K562 (cell line): ENCODE data around the gene TXNIP. TPM values are rescaled to one million over a fixed set of nuclear protein-coding genes. Genes with fewer than 3 reads are reported as not detected.

Source experiments
- CREB1 ChIP-seq, 2 experiments: sonication (generic) in 1 of 2; formaldehyde crosslinking in 1 of 2; IDR thresholded peaks; 2 replicates each; pipeline versions ENCODE4 v1.6.1 to v1.8.0; 2012 to 2022; ENCODE audit warnings: inconsistent platforms in 1 of 2, mild to moderate bottlenecking in 1 of 2, missing genetic modification reagents in 1 of 2, moderate library complexity in 1 of 2
- DDX20 ChIP-seq: fragments of 450-650 bp; IDR thresholded peaks from 2 replicates; pipeline ENCODE4 v1.6.1; 2016; ENCODE audit warnings: missing genetic modification characterization, low read depth, mild to moderate bottlenecking, missing compliant biosample characterization, moderate library complexity
- ETS2 ChIP-seq: IDR thresholded peaks from 2 replicates; pipeline ENCODE4 v1.6.1; 2016; ENCODE audit warnings: borderline replicate concordance, missing genetic modification characterization, mild to moderate bottlenecking, moderate library complexity, missing compliant biosample characterization; ENCODE audit not compliant: poor library complexity, severe bottlenecking
- ETV5 ChIP-seq: sonication (generic); formaldehyde crosslinking; IDR thresholded peaks from 2 replicates; pipeline ENCODE4 v1.4.0; 2020; ENCODE audit warnings: low read depth, mild to moderate bottlenecking, missing genetic modification reagents
- HMG20A ChIP-seq: fragments of 450-650 bp; formaldehyde crosslinking; conservative IDR thresholded peaks from 2 replicates; pipeline ENCODE4 v1.4.0; 2020; ENCODE audit warnings: mild to moderate bottlenecking, mixed read lengths
- KDM1A ChIP-seq, 2 experiments: fragments of 450-650 bp; IDR thresholded peaks; 2 replicates each; pipeline ENCODE4 v1.6.1; 2016; ENCODE audit warnings: mild to moderate bottlenecking in 2 of 2
- MCM2 ChIP-seq: fragments of 450-650 bp; IDR thresholded peaks from 2 replicates; pipeline ENCODE4 v1.6.1; 2017; ENCODE audit warnings: low read depth, mild to moderate bottlenecking
- MYBL2 ChIP-seq, 2 experiments: fragments of 450-650 bp in 1 of 2; sonication (generic) in 1 of 2; formaldehyde crosslinking in 1 of 2; IDR thresholded peaks; 2 replicates each; pipeline versions ENCODE4 v1.6.1 to v1.8.1; 2017 to 2022; ENCODE audit warnings: borderline replicate concordance in 1 of 2, inconsistent platforms in 1 of 2, low read depth in 1 of 2, mild to moderate bottlenecking in 1 of 2, missing genetic modification reagents in 1 of 2, moderate library complexity in 1 of 2
- PML ChIP-seq: IDR thresholded peaks from 2 replicates; pipeline ENCODE4 v1.6.1; 2012; ENCODE audit warnings: low read length, inconsistent platforms
- POLR2A ChIP-seq: fragments of 450-650 bp; conservative IDR thresholded peaks from 2 replicates; pipeline ENCODE4 v1.6.1; 2016
- SIN3A ChIP-seq, 2 experiments: fragments of 150-350 bp in 1 of 2; IDR thresholded peaks; 2 replicates each; pipeline ENCODE4 v1.6.1; 2011 to 2016; ENCODE audit warnings: borderline replicate concordance in 2 of 2, low read depth in 2 of 2, low read length in 2 of 2, mild to moderate bottlenecking in 2 of 2, moderate library complexity in 2 of 2; ENCODE audit not compliant: control insufficient read depth in 1 of 2
- SRSF3 ChIP-seq: fragments of 200-400 bp; formaldehyde crosslinking; IDR thresholded peaks from 2 replicates; pipeline ENCODE4 v1.6.1; 2016; ENCODE audit warnings: mild to moderate bottlenecking, low read length, moderate library complexity; ENCODE audit not compliant: insufficient read depth
- SUPT5H ChIP-seq: fragments of 450-650 bp; IDR thresholded peaks from 2 replicates; pipeline ENCODE4 v1.6.1; 2016
- TOE1 ChIP-seq, 2 experiments: fragments of 450-650 bp in 1 of 2; sonication (generic) in 1 of 2; formaldehyde crosslinking in 1 of 2; IDR thresholded peaks; 2 replicates each; pipeline versions ENCODE4 v1.7.1 to v1.8.0; 2016 to 2022; ENCODE audit warnings: borderline replicate concordance in 2 of 2, mild to moderate bottlenecking in 2 of 2, antibody characterized with exemption in 1 of 2, inconsistent platforms in 1 of 2, low read depth in 1 of 2, missing genetic modification reagents in 1 of 2, moderate library complexity in 1 of 2
- ZBTB7A ChIP-seq: IDR thresholded peaks from 2 replicates; pipeline ENCODE4 v1.6.1; 2011; ENCODE audit warnings: low read depth, mild to moderate bottlenecking, low read length, moderate library complexity, borderline replicate concordance; ENCODE audit not compliant: control insufficient read depth
- ZNF551 ChIP-seq: fragments of 250-450 bp; sonication (Bioruptor Pico); IDR thresholded peaks from 2 replicates; pipeline ENCODE4 v1.5.0; 2021; ENCODE audit warnings: mild to moderate bottlenecking, moderate library complexity
- polyA plus RNA-seq, 8 experiments: library from polyadenylated mRNA; depleted of rRNA in 4 of 8; stranded (reverse) in 5 of 8; unstranded in 3 of 8; fragments of >200 nt; fragmentation: Nextera tagmentation in 2 of 8; fragmentation: Illumina TruSeq in 1 of 8; extraction: Ambion mirVana in 2 of 8; extraction: Trizol in 1 of 8; gene quantifications; 2 replicates each; pipeline versions ENCODE4 v1.2.1 to v1.2.3, GENCODE V29; 2011 to 2014; ENCODE audit warnings: inconsistent platforms in 1 of 8, missing spikeins in 1 of 8
- total RNA-seq, 7 experiments: library from RNA; depleted of rRNA in 6 of 7; stranded (reverse); fragments of >200 nt in 6 of 7; fragmentation: Illumina TruSeq in 2 of 7; extraction: Trizol in 2 of 7; gene quantifications; 2 replicates each; pipeline versions ENCODE4 v1.2.1 to v1.2.3, GENCODE V29; 2011 to 2021; ENCODE audit warnings: low replicate concordance in 1 of 7
- TF ChIP-seq, protein P1 (sequence below): sonication (generic); formaldehyde crosslinking; IDR thresholded peaks from 2 replicates; pipeline ENCODE4 v1.8.0; 2022; ENCODE audit warnings: mild to moderate bottlenecking, low read depth, missing genetic modification reagents
- TF ChIP-seq, protein P2 (sequence below): sonication (generic); formaldehyde crosslinking; IDR thresholded peaks from 2 replicates; pipeline ENCODE4 v1.8.0; 2023; ENCODE audit warnings: mild to moderate bottlenecking, missing genetic modification reagents
- TF ChIP-seq, protein P3 (sequence below), 2 experiments: IDR thresholded peaks in 1 of 2; conservative IDR thresholded peaks in 1 of 2; 2 replicates each; pipeline ENCODE4 v1.6.1; 2016; ENCODE audit warnings: low read depth in 2 of 2, mild to moderate bottlenecking in 1 of 2, missing compliant biosample characterization in 1 of 2, missing genetic modification characterization in 1 of 2, moderate library complexity in 1 of 2
- TF ChIP-seq, protein P4 (sequence below): sonication (generic); formaldehyde crosslinking; IDR thresholded peaks from 2 replicates; pipeline ENCODE4 v1.9.0; 2022; ENCODE audit warnings: mild to moderate bottlenecking, missing genetic modification reagents

The TXNIP gene
- total and polyA plus RNA-seq, 9 of the 15 experiments (the other 6 are each of a cell fraction or from before 2014, with no cell fraction given) = 120 to 499 (median 257) TPM

DNA sequence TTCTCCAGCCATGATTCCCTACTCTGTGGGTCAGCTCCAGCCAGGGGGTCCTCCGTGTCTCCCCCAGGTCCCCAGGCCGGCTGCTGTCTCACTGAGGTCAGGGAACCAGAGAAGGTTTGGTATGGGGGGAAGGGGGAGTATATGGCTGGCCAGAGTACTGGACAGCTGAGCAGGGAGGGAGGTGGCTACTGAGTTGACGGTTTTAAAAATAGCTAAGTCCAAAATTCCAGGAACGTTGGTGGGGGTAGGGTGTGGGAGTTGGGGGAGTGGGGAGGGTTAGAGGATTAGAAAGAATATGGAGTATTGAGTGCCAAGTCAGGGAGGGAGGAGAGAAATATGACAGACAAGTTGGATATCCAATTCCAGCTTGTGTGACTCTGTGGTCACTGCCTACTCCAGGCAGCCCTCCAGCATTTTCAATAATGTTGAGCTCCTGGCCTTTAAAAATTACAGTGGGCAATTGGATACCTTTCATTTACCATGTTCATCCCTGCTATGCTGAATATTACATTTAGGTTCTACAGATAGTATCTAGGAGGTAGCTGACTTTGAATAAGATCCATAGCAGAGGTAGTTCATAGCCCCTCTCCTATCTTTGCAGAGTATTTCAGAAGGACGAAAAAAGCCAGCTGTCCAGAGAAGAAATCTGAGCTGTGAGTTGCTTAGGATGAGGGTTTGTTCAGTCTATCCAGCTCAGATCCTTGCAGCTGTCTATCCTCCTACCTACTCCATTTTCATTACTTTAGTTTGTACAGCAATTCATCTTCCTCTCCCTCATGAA is 25.4 kb upstream of the TXNIP start, which contains the start of gene HJV (continued):
- TF ChIP-seq HMG20A (no peak), ZBTB7A (peak; percentile 82), CREB1 (IDR thresholded peaks at IDR 0.05) (no peak), CREB1 (CRISPR knock-in tag; IDR thresholded peaks at IDR 0.05) (no peak), KDM1A (IDR thresholded peaks at IDR 0.05) (peak; percentile 89 to 95), DDX20 (tag) (no peak), ETS2 (no peak), POLR2A (peak; percentile 39; the same call in 1 of the 2 replicates), ETV5 (CRISPR knock-in tag) (no peak), SIN3A (IDR thresholded peaks at IDR 0.05; ENCODE audit: borderline replicate concordance in 2 of 2, control insufficient read depth in 1 of 2, low read depth in 2 of 2, low read length in 2 of 2) (no peak), SRSF3 (no peak), SUPT5H (0 out of 2 replicates have a peak, but pooled peaks have one; percentile 32), PML (no peak), MCM2 (no peak), TOE1 (IDR thresholded peaks at IDR 0.05; ENCODE audit: borderline replicate concordance) (0 out of 2 replicates have a peak, but pooled peaks have one; percentile 26), TOE1 (CRISPR knock-in tag; IDR thresholded peaks at IDR 0.05; ENCODE audit: borderline replicate concordance, low read depth) (no peak), MYBL2 (IDR thresholded peaks at IDR 0.05; ENCODE audit: low read depth) (0 out of 2 replicates have a peak, but pooled peaks have one; percentile 54), MYBL2 (CRISPR knock-in tag; IDR thresholded peaks at IDR 0.05; ENCODE audit: borderline replicate concordance) (no peak), ZNF551 (no peak)
- TF ChIP-seq, protein P1, sequence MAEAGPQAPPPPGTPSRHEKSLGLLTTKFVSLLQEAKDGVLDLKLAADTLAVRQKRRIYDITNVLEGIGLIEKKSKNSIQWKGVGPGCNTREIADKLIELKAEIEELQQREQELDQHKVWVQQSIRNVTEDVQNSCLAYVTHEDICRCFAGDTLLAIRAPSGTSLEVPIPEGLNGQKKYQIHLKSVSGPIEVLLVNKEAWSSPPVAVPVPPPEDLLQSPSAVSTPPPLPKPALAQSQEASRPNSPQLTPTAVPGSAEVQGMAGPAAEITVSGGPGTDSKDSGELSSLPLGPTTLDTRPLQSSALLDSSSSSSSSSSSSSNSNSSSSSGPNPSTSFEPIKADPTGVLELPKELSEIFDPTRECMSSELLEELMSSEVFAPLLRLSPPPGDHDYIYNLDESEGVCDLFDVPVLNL (CRISPR knock-in tag) = no peak
- TF ChIP-seq, protein P2, sequence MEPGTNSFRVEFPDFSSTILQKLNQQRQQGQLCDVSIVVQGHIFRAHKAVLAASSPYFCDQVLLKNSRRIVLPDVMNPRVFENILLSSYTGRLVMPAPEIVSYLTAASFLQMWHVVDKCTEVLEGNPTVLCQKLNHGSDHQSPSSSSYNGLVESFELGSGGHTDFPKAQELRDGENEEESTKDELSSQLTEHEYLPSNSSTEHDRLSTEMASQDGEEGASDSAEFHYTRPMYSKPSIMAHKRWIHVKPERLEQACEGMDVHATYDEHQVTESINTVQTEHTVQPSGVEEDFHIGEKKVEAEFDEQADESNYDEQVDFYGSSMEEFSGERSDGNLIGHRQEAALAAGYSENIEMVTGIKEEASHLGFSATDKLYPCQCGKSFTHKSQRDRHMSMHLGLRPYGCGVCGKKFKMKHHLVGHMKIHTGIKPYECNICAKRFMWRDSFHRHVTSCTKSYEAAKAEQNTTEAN (CRISPR knock-in tag) = no peak
- TF ChIP-seq, protein P3, sequence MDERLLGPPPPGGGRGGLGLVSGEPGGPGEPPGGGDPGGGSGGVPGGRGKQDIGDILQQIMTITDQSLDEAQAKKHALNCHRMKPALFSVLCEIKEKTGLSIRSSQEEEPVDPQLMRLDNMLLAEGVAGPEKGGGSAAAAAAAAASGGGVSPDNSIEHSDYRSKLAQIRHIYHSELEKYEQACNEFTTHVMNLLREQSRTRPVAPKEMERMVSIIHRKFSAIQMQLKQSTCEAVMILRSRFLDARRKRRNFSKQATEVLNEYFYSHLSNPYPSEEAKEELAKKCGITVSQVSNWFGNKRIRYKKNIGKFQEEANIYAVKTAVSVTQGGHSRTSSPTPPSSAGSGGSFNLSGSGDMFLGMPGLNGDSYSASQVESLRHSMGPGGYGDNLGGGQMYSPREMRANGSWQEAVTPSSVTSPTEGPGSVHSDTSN (CRISPR knock-in tag; IDR thresholded peaks at IDR 0.05; ENCODE audit: low read depth) = no peak
- TF ChIP-seq, protein P3 (tag; conservative IDR thresholded peaks at IDR 0.05; ENCODE audit: low read depth) = peak; percentile 81
- TF ChIP-seq, protein P4, sequence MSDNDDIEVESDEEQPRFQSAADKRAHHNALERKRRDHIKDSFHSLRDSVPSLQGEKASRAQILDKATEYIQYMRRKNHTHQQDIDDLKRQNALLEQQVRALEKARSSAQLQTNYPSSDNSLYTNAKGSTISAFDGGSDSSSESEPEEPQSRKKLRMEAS (CRISPR knock-in tag) = no peak
